ENCODE data around the gene MRPL20.

Gene MRPL20

DNA sequence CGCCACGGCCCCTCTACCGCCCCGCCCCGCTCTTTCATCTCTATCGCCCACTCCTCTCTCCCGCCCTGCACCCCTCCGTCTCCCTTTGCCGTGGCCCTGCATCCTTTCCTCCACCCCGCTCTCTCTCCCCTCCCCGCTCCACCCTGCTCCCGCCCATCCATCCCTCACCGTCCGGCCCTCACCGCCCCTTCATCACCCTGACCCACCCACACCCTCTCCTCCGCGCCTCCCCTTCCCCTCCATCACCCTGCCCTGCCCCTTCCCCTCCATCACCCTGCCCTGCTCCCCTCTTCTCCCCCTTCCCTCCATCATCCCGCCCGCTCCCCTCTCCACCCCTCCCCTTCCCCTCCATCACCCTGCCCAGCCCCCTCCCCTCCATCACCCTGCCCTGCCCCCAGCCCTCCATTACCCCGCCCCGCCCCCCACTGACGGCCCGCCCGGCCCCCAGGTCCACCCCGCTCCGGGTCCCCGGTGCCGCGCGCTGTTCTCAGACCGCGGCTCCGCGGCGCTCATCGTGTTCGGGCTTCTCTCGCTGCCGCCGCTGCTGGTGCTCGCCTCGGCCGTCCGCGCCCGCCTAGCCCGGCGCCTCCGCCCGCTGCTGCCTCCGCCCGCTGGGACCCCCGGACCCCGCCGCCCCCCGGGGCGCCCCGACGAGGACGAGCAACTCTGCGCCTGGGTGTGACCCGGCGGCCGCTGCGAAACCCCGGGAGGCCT lies 20.2 kb upstream of the MRPL20 start:
- TF ChIP-seq RAD21 (IDR thresholded peaks at IDR 0.05; ENCODE audit: low read depth) (no peak), TEAD4 (IDR thresholded peaks at IDR 0.05) (no peak), ZBTB7A (IDR thresholded peaks at IDR 0.05; ENCODE audit: low read depth) (peak; percentile 62; the same call in 1 of the 2 replicates)

GRCh38 chr1:1426496-1427105 lies 19.5 kb upstream of the MRPL20 start:
- TF ChIP-seq CREB1 (IDR thresholded peaks at IDR 0.05; ENCODE audit: low read depth), result no peak
- no peak for TF ChIP-seq EP300 (IDR thresholded peaks at IDR 0.05; ENCODE audit: borderline replicate concordance)
- TF ChIP-seq TEAD4 (IDR thresholded peaks at IDR 0.05), result no peak
- no peak for TF ChIP-seq TAF1 (IDR thresholded peaks at IDR 0.05; ENCODE audit: low read depth)
- TF ChIP-seq FOXM1 (IDR thresholded peaks at IDR 0.05; ENCODE audit: borderline replicate concordance, low read depth), result no peak
- TF ChIP-seq ZBTB7A (IDR thresholded peaks at IDR 0.05; ENCODE audit: low read depth), result no peak
- TF ChIP-seq CEBPB (IDR thresholded peaks at IDR 0.05), result no peak
- no peak for TF ChIP-seq TCF12 (IDR thresholded peaks at IDR 0.05; ENCODE audit: low read depth)
- no peak for TF ChIP-seq NFIC (IDR thresholded peaks at IDR 0.05)
- TF ChIP-seq MAX (IDR thresholded peaks at IDR 0.05), result no peak
- no peak for TF ChIP-seq RAD21 (IDR thresholded peaks at IDR 0.05; ENCODE audit: low read depth)
- TF ChIP-seq EGR1 (IDR thresholded peaks at IDR 0.05), result no peak
- no peak for TF ChIP-seq USF1 (IDR thresholded peaks at IDR 0.05)
- TF ChIP-seq, protein P1, sequence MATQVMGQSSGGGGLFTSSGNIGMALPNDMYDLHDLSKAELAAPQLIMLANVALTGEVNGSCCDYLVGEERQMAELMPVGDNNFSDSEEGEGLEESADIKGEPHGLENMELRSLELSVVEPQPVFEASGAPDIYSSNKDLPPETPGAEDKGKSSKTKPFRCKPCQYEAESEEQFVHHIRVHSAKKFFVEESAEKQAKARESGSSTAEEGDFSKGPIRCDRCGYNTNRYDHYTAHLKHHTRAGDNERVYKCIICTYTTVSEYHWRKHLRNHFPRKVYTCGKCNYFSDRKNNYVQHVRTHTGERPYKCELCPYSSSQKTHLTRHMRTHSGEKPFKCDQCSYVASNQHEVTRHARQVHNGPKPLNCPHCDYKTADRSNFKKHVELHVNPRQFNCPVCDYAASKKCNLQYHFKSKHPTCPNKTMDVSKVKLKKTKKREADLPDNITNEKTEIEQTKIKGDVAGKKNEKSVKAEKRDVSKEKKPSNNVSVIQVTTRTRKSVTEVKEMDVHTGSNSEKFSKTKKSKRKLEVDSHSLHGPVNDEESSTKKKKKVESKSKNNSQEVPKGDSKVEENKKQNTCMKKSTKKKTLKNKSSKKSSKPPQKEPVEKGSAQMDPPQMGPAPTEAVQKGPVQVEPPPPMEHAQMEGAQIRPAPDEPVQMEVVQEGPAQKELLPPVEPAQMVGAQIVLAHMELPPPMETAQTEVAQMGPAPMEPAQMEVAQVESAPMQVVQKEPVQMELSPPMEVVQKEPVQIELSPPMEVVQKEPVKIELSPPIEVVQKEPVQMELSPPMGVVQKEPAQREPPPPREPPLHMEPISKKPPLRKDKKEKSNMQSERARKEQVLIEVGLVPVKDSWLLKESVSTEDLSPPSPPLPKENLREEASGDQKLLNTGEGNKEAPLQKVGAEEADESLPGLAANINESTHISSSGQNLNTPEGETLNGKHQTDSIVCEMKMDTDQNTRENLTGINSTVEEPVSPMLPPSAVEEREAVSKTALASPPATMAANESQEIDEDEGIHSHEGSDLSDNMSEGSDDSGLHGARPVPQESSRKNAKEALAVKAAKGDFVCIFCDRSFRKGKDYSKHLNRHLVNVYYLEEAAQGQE (IDR thresholded peaks at IDR 0.05; ENCODE audit: low read depth), result no peak
- no peak for TF ChIP-seq YY1 (IDR thresholded peaks at IDR 0.05; ENCODE audit: low read depth)

GRCh38 chr1:1425753-1426495 lies 18.8 kb upstream of the MRPL20 start:
- TF ChIP-seq EP300 (IDR thresholded peaks at IDR 0.05; ENCODE audit: borderline replicate concordance) (no peak), NFIC (IDR thresholded peaks at IDR 0.05) (no peak), CREB1 (IDR thresholded peaks at IDR 0.05; ENCODE audit: low read depth) (no peak), RAD21 (IDR thresholded peaks at IDR 0.05; ENCODE audit: low read depth) (no peak), YY1 (IDR thresholded peaks at IDR 0.05; ENCODE audit: low read depth) (no peak), TEAD4 (IDR thresholded peaks at IDR 0.05) (no peak), CEBPB (IDR thresholded peaks at IDR 0.05) (no peak), USF1 (IDR thresholded peaks at IDR 0.05) (no peak), TCF12 (IDR thresholded peaks at IDR 0.05; ENCODE audit: low read depth) (no peak), MAX (IDR thresholded peaks at IDR 0.05) (no peak), ZBTB7A (IDR thresholded peaks at IDR 0.05; ENCODE audit: low read depth) (no peak), TAF1 (IDR thresholded peaks at IDR 0.05; ENCODE audit: low read depth) (no peak)

GRCh38 chr1:1425426-1425752 lies 18.3 kb upstream of the MRPL20 start:
- TF ChIP-seq EP300 (IDR thresholded peaks at IDR 0.05; ENCODE audit: borderline replicate concordance) (no peak), TAF1 (IDR thresholded peaks at IDR 0.05; ENCODE audit: low read depth) (no peak), TEAD4 (IDR thresholded peaks at IDR 0.05) (no peak), ZBTB7A (IDR thresholded peaks at IDR 0.05; ENCODE audit: low read depth) (no peak)
- TF ChIP-seq, protein P1 (IDR thresholded peaks at IDR 0.05; ENCODE audit: low read depth), result no peak

- TF ChIP-seq RAD21 (IDR thresholded peaks at IDR 0.05; ENCODE audit: low read depth) (no peak), CEBPB (IDR thresholded peaks at IDR 0.05) (no peak), YY1 (IDR thresholded peaks at IDR 0.05; ENCODE audit: low read depth) (no peak), EGR1 (IDR thresholded peaks at IDR 0.05) (no peak), EP300 (IDR thresholded peaks at IDR 0.05; ENCODE audit: borderline replicate concordance) (no peak), TEAD4 (IDR thresholded peaks at IDR 0.05) (no peak), ZBTB7A (IDR thresholded peaks at IDR 0.05; ENCODE audit: low read depth) (no peak), CREB1 (IDR thresholded peaks at IDR 0.05; ENCODE audit: low read depth) (no peak), TAF1 (IDR thresholded peaks at IDR 0.05; ENCODE audit: low read depth) (no peak), MAX (IDR thresholded peaks at IDR 0.05) (no peak), USF1 (IDR thresholded peaks at IDR 0.05) (no peak)
Measured at GRCh38 chr1:1424707-1425106, 17.6 kb upstream of the MRPL20 start.

Measured in Ishikawa (cell line).